Measurements from ENCODE around the gene TENT5D.

DNA sequence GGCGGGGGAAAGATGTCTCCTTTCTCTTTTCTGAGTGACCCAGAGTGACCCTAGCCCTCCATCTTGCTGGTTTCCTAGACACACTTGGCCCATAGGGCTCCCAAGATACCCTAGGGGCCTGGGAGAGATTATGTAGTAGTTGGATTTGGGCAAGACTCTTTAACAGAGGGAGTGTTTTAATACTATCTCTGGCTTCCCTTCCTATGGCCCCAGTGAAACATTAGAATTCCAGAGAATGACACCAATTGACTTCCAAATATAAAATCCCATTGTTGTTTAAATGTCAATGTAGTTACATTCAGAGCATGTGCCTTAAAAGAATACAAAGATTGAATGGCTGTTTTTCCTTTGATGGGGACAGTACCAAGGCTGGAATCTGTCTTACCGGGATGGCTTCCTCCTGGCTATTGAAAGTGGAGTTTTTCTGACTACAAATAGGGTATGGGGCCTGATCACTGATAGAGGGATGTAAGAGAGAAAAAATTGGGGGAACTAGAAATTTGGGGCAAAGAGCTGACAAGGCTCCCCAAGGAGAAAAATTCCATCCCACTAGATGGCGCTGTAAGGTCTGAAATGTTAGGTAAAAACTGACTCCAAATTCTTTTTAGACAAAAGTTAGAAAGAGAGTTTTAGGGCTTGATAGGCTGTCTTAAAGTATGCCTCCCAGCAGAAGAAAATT lies 10.7 kb downstream of the TENT5D start:
- TF ChIP-seq, protein P1, sequence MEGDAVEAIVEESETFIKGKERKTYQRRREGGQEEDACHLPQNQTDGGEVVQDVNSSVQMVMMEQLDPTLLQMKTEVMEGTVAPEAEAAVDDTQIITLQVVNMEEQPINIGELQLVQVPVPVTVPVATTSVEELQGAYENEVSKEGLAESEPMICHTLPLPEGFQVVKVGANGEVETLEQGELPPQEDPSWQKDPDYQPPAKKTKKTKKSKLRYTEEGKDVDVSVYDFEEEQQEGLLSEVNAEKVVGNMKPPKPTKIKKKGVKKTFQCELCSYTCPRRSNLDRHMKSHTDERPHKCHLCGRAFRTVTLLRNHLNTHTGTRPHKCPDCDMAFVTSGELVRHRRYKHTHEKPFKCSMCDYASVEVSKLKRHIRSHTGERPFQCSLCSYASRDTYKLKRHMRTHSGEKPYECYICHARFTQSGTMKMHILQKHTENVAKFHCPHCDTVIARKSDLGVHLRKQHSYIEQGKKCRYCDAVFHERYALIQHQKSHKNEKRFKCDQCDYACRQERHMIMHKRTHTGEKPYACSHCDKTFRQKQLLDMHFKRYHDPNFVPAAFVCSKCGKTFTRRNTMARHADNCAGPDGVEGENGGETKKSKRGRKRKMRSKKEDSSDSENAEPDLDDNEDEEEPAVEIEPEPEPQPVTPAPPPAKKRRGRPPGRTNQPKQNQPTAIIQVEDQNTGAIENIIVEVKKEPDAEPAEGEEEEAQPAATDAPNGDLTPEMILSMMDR (IDR thresholded peaks at IDR 0.05): no peak
- TF ChIP-seq POLR2A (IDR thresholded peaks at IDR 0.05): no peak
